Activated CD8-positive, alpha-beta memory T cell treated with anti-CD3 and anti-CD28 coated beads, Interleukin-2, amount 50 U/mL, for 4 hours (primary cell): ENCODE data around the gene LRRC8E.

Experiments
- DNase-seq: peaks from one replicate; pipeline ENCODE4 v3.0.0-alpha.2; 2020

The LRRC8E gene

GRCh38 chr19:7888145-7888825 is at the start of gene LRRC8E:
Gene LRRC8E (plus strand): TSS chr19:7888510. CDS start chr19:7895604, 7,094 bp downstream.
- peak; percentile 48 for DNase-seq

GRCh38 chr19:7839476-7839875 is 48.8 kb upstream of the LRRC8E start:
- DNase-seq, result no peak

DNA sequence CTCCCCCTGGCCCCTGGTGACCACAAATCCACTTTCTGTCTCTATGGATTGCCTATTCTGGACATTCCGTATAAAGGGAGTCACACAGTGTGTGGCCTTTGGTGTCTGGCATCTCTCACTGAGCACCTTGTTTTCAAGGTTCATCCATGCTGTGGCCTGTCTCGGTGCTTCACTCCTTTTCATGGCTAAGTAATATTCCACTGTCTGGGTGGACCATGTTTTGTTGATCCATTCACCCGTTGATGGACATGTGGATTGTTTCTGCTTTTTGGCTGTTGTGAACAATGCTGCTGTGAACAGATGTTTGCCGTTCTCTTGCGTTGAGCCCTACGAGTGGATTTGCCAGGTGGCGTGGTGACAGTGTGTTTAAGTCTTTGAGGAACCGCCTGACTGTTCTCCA is 47.7 kb upstream of the LRRC8E start:
- DNase-seq, result no peak

- DNase-seq, result no peak
Observed at GRCh38 chr19:7841751-7842660, 46.3 kb upstream of the LRRC8E start.

GRCh38 chr19:7842661-7843294 is 45.5 kb upstream of the LRRC8E start:
- DNase-seq, result no peak

- DNase-seq, result no peak
Observed at GRCh38 chr19:7843521-7843920, 44.8 kb upstream of the LRRC8E start.

- no peak for DNase-seq
Observed at GRCh38 chr19:7844405-7844804, 43.9 kb upstream of the LRRC8E start.

DNA sequence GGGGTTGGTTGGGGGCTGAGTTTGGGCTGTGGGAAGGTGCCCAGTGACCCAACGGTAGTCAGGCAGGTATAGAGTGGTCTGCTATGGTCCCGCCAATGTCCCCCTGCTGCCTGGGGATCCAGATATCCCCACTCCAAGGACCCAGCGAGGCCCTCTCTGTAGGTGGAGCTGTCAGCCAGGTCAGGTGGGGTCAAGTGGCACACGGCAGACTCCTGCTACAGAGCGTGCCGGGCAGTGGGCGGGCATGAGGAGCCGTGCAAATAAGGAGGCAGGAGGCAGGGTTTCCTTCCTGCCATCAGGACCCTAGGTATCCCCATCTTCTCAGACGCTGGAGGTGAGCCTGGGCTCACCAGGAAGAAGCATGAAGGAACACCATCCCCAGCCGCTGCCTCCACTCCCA is 43.4 kb upstream of the LRRC8E start:
- no peak for DNase-seq

- no peak for DNase-seq
Observed at GRCh38 chr19:7845390-7846154, 42.7 kb upstream of the LRRC8E start.

GRCh38 chr19:7846155-7846646 is 42.1 kb upstream of the LRRC8E start:
- DNase-seq, result no peak

DNA sequence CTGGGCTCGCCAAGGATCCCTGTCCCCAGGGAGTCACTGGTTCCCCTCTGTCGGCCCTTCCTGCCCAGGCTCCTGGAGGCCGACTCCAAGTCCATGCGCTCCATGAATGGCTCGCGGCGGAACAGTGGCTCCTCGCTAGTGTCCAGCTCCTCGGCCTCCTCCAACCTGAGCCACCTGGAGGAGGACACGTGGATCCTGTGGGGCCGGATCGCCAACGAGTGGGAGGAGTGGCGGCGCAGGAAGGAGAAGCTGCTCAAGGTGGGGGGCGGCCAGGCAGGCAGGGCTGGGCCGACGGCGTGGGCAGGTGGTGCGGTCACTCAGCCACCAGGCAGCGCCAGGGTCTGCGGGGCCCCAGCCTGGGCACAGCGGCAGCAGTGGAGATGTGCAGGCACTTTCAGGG is 40.6 kb upstream of the LRRC8E start:
- DNase-seq, result no peak

DNA sequence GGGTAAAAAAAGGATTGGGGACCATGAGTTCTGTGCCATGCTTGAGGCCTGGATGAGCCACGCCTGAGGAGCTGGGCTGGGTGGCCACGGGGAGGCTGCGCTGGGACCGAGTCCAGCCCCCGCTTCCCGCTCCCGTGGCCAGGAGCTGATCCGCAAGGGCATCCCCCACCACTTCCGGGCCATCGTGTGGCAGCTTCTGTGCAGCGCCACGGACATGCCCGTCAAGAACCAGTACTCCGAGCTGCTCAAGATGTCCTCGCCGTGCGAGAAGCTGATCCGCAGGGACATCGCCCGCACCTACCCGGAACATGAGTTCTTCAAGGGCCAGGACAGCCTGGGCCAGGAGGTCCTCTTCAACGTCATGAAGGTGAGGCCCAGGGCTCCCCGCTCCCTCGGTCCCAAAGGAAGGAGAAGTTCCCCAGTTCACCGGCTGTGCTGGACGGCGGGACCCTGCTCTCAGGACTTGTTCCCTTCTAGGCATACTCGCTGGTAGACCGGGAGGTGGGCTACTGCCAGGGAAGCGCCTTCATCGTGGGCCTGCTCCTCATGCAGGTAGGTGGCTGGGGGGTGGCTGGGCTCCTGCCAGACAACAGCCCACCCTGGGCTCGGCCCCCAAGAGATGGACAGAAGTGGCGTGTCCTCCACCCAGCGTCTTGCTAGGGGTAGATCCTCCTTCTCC is 39.4 kb upstream of the LRRC8E start:
- DNase-seq, result no peak

GRCh38 chr19:7849631-7849999 is 38.7 kb upstream of the LRRC8E start:
- no peak for DNase-seq

DNA sequence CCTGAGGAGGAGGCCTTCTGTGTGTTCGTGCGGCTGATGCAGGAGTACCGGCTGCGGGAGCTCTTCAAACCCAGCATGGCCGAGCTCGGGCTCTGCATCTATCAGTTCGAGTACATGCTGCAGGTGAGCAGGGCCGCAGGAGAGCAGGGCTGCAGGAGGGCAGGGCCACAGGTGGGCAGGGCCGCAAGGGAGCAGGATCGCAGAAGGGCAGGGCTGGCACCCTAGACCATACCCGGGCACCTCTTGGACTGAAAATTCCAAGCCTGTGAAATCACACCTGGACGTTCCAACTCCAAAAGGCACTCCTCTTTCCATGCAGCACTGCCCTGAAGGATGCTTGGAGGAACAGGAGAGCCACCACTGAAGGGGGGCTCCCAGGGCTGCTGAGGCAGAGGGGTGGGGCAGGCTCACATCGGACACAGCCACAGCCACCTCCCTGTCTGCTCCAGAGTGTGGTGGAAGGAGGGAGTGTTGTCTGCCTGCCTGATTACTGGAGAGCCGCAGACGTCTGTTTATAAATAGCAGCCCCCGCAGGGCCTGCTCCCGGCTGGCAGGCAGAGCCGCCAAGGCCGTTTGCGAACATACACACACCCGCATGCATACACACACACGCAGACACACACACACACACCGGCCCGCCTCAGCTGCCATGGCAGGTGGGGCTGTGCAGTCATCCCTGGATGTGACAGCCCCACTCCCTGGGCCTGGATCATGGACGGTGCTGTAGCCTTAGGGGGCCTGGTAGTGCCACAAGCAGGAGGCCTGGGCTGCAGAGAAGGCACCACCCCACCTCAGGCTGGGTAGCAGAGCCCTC is 38.1 kb upstream of the LRRC8E start:
- no peak for DNase-seq

DNA sequence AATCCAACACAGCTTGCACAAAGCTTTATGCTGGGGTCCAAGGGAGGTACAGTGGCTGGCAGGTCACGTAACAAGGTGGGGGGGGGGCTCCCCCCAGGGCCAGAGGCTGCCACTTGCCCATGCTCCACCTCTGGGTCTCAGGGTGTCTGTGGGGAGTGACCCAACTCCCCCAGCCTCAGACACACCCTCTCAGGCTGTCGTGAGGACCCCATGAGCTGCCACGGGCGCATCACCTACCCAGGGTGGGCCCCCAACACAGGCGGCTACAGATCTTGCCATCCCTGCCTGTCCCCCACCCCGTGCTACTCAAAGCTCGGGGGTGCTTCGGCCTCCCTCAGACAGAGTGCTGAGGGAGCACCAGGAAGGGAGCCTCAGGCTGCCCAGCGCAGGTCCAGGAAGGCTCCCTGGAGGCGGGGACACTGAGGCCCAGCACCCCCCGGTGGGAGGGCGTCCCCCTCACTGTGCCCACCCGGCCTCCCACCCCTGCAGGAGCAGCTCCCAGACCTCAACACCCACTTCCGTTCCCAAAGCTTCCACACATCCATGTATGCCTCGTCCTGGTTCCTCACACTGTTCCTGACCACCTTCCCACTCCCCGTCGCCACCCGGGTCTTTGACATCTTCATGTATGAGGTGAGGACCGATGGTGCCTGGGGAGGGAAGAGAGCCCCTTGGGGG is 37.2 kb upstream of the LRRC8E start:
- DNase-seq, result no peak

GRCh38 chr19:7851623-7852500 is 36.4 kb upstream of the LRRC8E start:
- no peak for DNase-seq

DNA sequence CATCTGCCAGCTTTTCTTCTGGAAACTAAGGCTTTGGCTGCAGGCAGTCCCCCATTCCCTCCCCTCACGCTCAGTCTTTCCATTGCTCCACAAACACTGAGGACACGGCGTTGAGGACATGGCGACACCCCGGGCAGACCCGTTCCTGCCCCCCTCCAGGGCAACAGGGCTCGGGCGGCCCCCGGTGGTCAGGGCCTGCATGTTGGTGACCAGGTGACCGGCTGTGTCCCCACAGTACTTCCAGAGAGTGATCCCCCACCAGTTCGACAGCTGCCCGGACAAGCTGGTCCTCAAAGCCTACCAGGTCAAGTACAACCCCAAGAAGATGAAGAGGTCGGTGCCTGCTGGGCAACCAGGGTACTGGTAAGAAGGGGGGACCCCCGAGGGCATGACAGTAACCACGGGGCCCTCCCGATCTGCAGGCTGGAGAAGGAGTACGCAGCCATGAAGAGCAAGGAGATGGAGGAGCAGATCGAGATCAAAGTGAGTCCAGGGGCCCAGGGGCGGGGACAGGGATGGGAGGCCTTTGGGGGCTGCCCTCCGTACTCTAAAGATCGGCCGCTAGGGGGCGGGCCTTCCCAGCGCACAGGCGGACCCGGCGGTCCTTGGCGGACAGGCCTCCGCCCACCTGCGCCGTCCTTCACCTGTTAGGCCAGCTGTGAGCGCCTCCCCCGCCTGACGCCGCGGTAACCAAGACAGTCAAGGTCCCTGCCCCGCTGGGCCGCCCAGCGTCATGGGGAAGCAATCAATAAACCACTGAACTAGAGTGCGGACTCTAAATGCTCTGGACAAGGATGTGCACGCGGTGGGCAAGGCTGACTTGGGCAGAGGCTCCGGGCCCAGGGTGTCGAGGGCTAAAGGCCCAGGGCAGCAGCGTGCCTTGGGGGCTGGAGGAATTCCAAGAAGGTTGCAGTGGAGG is 35.2 kb upstream of the LRRC8E start:
- DNase-seq, result peak; percentile 71

GRCh38 chr19:7853770-7854128 is 34.6 kb upstream of the LRRC8E start:
- no peak for DNase-seq
